B cell (primary cell): ENCODE data around the gene C9orf43. TPM values are rescaled to one million over a fixed set of nuclear protein-coding genes. Genes with fewer than 3 reads are reported as not detected.
A peak's percentile ranks its signal among the peaks of the same experiment; 100 is the strongest.

Source experiments
- ATAC-seq: fragments of 200-7000 bp; cut with Tn5 transposase; one replicate; pipeline ENCODE4 v1.10.0; 2021; ENCODE audit warnings: low read depth, mild to moderate bottlenecking, moderate number of reproducible peaks, moderate library complexity
- CTCF ChIA-PET: fragments of 350-600 bp; sonication (Branson Sonifier 250); formaldehyde crosslinking; loops from one replicate; lab custom pipeline; 2021; ENCODE audit warnings: antibody characterized with exemption, inconsistent platforms; lab: Charles Lee
- POLR2A ChIA-PET: fragments of 350-600 bp; sonication (Branson Sonifier 250); formaldehyde crosslinking; loops from one replicate; lab custom pipeline; 2021; ENCODE audit warnings: antibody characterized with exemption; lab: Charles Lee
- DNase-seq: peaks from one replicate; pipeline ENCODE4 v3.0.0; 2013
- H2AFZ ChIP-seq: 2 replicates; pipeline ENCODE4 v1.6.1; 2012; ENCODE audit warnings: mild to moderate bottlenecking, low read depth, low read length; ENCODE audit not compliant: insufficient read depth, poor library complexity, severe bottlenecking
- H3K27ac ChIP-seq, 2 donors: 1 replicate in 1 of 2; 2 replicates in 1 of 2; pipeline ENCODE4 v1.5.1; 2012 to 2013; ENCODE audit warnings: low read length in 2 of 2, mild to moderate bottlenecking in 2 of 2, moderate library complexity in 1 of 2
- H3K27me3 ChIP-seq, 4 experiments: fragments of 200-600 bp in 1 of 4; sonication (generic) in 1 of 4; replicated peaks in 1 of 4; 1 replicate in 2 of 4; 2 replicates in 2 of 4; pipeline versions ENCODE4 v1.6.1 to v1.7.0; 2013 to 2016; ENCODE audit warnings: low read length in 3 of 4, mild to moderate bottlenecking in 2 of 4, mixed read lengths in 1 of 4, moderate library complexity in 1 of 4; ENCODE audit not compliant: insufficient read depth in 4 of 4, control insufficient read depth in 3 of 4; ENCODE audit errors: control extremely low read depth in 1 of 4
- H3K36me3 ChIP-seq, 2 experiments: replicated peaks in 1 of 2; 1 replicate in 1 of 2; 2 replicates in 1 of 2; pipeline versions ENCODE4 v1.6.1 to v1.7.1; 2013; ENCODE audit warnings: low read length in 1 of 2; ENCODE audit not compliant: insufficient read depth in 2 of 2, control insufficient read depth in 1 of 2; ENCODE audit errors: control extremely low read depth in 1 of 2, extremely low read depth in 1 of 2
- H3K4me1 ChIP-seq, 2 donors: fragments of 200-600 bp in 1 of 2; sonication (generic) in 1 of 2; 1 replicate in 1 of 2; 2 replicates in 1 of 2; pipeline versions ENCODE4 v1.5.1 to v1.6.1; 2013 to 2017; ENCODE audit warnings: low read length in 2 of 2; ENCODE audit not compliant: control insufficient read depth in 2 of 2, insufficient read depth in 2 of 2
- H3K4me2 ChIP-seq: replicated peaks from 2 replicates; pipeline ENCODE3; 2012; ENCODE audit warnings: mild to moderate bottlenecking, low read depth, low read length; ENCODE audit not compliant: poor library complexity, severe bottlenecking
- H3K4me3 ChIP-seq, 5 experiments: fragments of 200-600 bp in 1 of 5; sonication (generic) in 1 of 5; 1 replicate in 3 of 5; 2 replicates in 2 of 5; pipeline versions ENCODE4 v1.5.1 to v1.7.0; 2011 to 2016; ENCODE audit warnings: low read length in 4 of 5, mild to moderate bottlenecking in 4 of 5, low read depth in 2 of 5, control low read depth in 1 of 5, moderate library complexity in 1 of 5; ENCODE audit not compliant: insufficient read depth in 1 of 5; ENCODE audit errors: control extremely low read depth in 1 of 5, extremely low read depth in 1 of 5
- H3K79me2 ChIP-seq: fragments of 200-600 bp; sonication (generic); one replicate; pipeline ENCODE4 v1.6.0; 2016; ENCODE audit warnings: low read length; ENCODE audit not compliant: control insufficient read depth, insufficient read depth
- H3K9ac ChIP-seq: fragments of 200-600 bp; sonication (generic); 2 replicates; pipeline ENCODE4 v1.6.1; 2017; ENCODE audit warnings: mild to moderate bottlenecking, low read length, moderate library complexity
- H3K9me3 ChIP-seq, 3 donors: one replicate each; pipeline versions ENCODE4 v1.6.1 to v1.7.1; 2013; ENCODE audit warnings: low read length in 2 of 3; ENCODE audit not compliant: control insufficient read depth in 2 of 3, insufficient read depth in 1 of 3; ENCODE audit errors: control extremely low read depth in 1 of 3
- H4K20me1 ChIP-seq: 2 replicates; pipeline ENCODE4 v1.6.0; 2012; ENCODE audit warnings: mild to moderate bottlenecking, low read length; ENCODE audit not compliant: insufficient read depth, control insufficient read depth, poor library complexity, severe bottlenecking
- H3K27ac Mint-ChIP-seq: one replicate; pipeline ENCODE4 v1.8.0; 2021; ENCODE audit warnings: mixed read lengths
- H3K27me3 Mint-ChIP-seq: one replicate; pipeline ENCODE4 v1.8.0; 2021; ENCODE audit warnings: mixed read lengths
- H3K4me1 Mint-ChIP-seq: one replicate; pipeline ENCODE4 v1.8.0; 2021; ENCODE audit warnings: mixed read lengths
- H3K4me3 Mint-ChIP-seq: one replicate; pipeline ENCODE4 v1.8.0; 2021; ENCODE audit warnings: mixed read lengths
- H3K9me3 Mint-ChIP-seq: one replicate; pipeline ENCODE4 v1.8.0; 2022; ENCODE audit warnings: mixed read lengths; ENCODE audit not compliant: insufficient read depth
- EZH2 ChIP-seq: IDR thresholded peaks from 2 replicates; pipeline ENCODE4 v1.6.1; 2012; ENCODE audit warnings: borderline replicate concordance, low read depth, mild to moderate bottlenecking, moderate library complexity, low read length; ENCODE audit not compliant: insufficient read depth, poor library complexity, severe bottlenecking
- WGBS: methylation state at CpG from one replicate; pipeline ENCODE4 v1.1.5; 2013; ENCODE audit warnings: missing lambda C conversion rate; ENCODE audit not compliant: insufficient coverage; 5-methylcytosine and 5-hydroxymethylcytosine counted together
- intact Hi-C: fragments of 100-400 bp; cut with micrococcal nuclease; formaldehyde crosslinking; loops from one replicate; pipeline ENCODE4 v1.10.0; 2022
- polyA plus RNA-seq: library from polyadenylated mRNA; depleted of rRNA; stranded (reverse); fragments of >200 nt; gene quantifications from 2 replicates; pipeline ENCODE4 v1.2.3, GENCODE V29; 2012
- total RNA-seq, 2 donors: library from RNA; stranded (reverse); fragments of 120-200 nt in 1 of 2; gene quantifications; 1 replicate in 1 of 2; 2 replicates in 1 of 2; pipeline versions ENCODE4 v1.2.3 to v1.2.4, GENCODE V29; 2013 to 2022
- TF ChIP-seq, protein P1 (sequence below): fragments of 200-600 bp; IDR thresholded peaks from one replicate; pipeline ENCODE4 v1.8.0; 2022; ENCODE audit warnings: antibody characterized with exemption, mild to moderate bottlenecking

The C9orf43 gene
- total and polyA plus RNA-seq, 2 donors (not counting 1 experiment from before 2014, with no cell fraction given), result 0.57 to 1.7 TPM

DNA sequence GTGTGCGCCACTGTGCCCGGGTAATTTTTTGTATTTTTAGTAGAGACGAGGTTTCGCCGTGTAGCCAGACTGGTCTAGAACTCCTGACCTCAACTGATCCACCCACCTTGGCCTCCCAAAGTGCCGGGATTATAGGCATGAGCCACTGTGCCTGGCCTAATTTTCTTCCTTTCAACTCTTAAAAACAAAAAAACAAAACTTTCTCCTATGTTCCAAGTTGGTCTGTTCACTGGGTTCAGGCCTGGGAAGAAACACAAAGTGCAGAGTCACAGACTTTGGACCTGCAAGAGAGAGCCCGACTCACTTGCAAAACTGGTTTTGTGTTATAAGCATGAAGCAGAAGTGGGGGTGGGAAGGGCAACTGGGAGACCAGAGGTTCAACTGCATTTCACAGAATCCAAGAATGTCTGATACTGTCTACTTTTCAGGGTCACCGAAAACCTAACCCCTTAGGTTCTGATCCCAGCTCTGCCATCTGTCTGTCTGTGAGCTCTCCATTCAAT lies 28.6 kb upstream of the C9orf43 start:
- H3K27ac Mint-ChIP-seq, result peak overlapping the region; percentile 20
- intact Hi-C loops, result loop anchor here (2.0 kb wide), 1 partner anchor 19 kb away; the partner anchor contains the start of gene ALAD
- ATAC-seq, result no peak

More for the DNA sequence above, 28.6 kb upstream of the C9orf43 start:
- whole genome bisulfite sequencing, result 98% methylated on average over 8 of the region's 8 CpGs
- Mint-ChIP-seq H3K4me1 (peaks cover 11% of the 10 kb centered on the region), H3K4me3 (no peak overlapping the region), H3K9me3 (no peaks in the 10 kb centered on the region), H3K27me3 (no peaks in the 10 kb centered on the region)
- Histone ChIP-seq H3K79me2 (no peaks in the 10 kb centered on the region), H3K9ac (no peak overlapping the region), H3K4me2 (no peak overlapping the region), H3K4me1 (peaks cover 3 to 12% of the 10 kb centered on the region in 2 donors), H3K4me3 (no peak overlapping the region), H4K20me1 (no peaks in the 10 kb centered on the region), H2AFZ (no peak overlapping the region), H3K27me3 (no peaks in the 10 kb centered on the region), H3K9me3 (no peaks in the 10 kb centered on the region), H3K27ac (no peak overlapping the region), H3K36me3 (peaks cover 0 to under 1% of the 10 kb centered on the region in 2 experiments)
- CTCF ChIA-PET, result no interaction called here
- TF ChIP-seq, protein P1, sequence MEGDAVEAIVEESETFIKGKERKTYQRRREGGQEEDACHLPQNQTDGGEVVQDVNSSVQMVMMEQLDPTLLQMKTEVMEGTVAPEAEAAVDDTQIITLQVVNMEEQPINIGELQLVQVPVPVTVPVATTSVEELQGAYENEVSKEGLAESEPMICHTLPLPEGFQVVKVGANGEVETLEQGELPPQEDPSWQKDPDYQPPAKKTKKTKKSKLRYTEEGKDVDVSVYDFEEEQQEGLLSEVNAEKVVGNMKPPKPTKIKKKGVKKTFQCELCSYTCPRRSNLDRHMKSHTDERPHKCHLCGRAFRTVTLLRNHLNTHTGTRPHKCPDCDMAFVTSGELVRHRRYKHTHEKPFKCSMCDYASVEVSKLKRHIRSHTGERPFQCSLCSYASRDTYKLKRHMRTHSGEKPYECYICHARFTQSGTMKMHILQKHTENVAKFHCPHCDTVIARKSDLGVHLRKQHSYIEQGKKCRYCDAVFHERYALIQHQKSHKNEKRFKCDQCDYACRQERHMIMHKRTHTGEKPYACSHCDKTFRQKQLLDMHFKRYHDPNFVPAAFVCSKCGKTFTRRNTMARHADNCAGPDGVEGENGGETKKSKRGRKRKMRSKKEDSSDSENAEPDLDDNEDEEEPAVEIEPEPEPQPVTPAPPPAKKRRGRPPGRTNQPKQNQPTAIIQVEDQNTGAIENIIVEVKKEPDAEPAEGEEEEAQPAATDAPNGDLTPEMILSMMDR, result no peak
- TF ChIP-seq EZH2, result no peak
- POLR2A ChIA-PET, result no interaction called here
- DNase-seq, result no peak
